ENCODE results near the gene NEK8. TPM values are rescaled to one million over a fixed set of nuclear protein-coding genes. Genes with fewer than 3 reads are reported as not detected.
A peak's percentile ranks its signal among the peaks of the same experiment; 100 is the strongest.

The NEK8 gene
- total and polyA plus RNA-seq, 3 experiments from 2014 or later, result 2.5 to 8.8 (median 8.0) TPM

DNA sequence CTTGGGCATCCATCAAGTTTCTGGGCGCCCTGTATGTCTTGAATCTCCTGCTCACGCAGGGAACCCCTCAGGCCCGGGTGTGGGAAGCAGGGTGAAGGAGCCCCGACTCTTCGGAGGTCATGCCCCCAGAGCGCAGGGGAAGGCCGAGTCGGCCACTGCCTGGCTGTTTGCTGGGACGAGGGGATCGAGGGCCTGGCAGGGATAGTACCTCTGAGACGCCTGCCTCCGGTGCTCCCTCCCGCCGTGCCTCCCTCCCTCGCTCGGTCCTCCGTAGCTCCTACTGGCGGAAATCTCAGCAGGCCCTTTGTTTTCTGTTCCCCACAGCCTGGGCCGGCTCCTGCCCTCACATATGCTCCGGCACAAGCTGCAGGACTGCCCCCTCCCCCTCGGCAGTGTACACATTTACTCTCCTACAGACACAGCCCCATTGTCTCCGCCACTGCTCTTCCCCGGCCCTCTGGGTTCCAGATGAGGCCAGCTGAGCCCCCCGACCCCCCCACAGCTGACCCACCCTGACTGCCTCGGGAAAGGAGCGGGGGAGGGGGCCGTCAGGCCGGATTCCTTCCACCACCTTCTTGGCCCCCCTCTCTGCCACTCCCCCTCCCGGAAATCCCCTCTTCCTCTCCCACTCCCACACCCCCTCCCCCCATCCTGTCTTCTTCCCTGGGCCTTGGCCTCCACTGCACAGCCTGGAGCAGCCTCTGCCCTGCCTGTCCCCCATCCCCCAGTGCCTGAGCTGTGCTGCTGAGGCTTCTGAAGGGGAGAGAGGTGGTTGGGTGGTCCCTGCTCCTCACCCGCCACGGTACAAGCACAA lies 16.6 kb downstream of the NEK8 start:
- Histone ChIP-seq H3K4me1 (ENCODE audit: insufficient read depth, low read length) (peaks cover 33% of the 10 kb centered on the region), H3K36me3 (ENCODE audit: insufficient read depth, low read length) (no peaks in the 10 kb centered on the region)
- peak overlapping the region; percentile 88 to 98 (median 92) for H3K27ac Mint-ChIP-seq

DNA sequence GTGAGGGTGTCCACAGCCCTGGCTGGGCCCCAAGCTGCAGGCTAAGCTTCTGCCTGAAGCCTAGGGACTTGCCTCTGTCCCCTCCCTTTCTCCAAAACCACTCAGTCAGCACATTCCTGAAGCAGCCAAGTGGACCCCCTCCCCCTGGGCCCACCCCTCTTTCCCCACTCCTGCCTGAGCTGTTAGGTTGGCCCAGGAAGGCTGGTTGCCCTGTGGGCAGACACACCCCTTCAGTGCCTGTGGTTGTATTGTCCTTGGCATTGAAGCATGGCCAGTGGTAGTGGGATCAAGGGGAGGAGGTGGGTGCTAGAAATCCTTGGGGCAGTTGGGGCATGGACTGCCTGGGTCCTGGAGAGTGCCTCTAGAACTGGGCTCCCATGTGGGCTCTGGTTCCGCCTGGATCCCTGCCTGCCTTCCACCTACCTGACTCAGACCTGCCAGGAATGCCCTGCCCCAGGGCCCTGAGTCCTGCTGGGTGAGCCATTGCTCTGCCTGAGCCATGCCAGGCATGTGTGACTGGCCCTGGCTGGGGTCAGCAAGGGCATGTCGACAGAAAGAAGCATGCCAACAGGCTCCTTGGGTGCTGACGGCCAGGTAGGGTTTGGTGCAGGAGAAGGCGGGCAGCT lies 17.3 kb downstream of the NEK8 start:
- no peaks in the 10 kb centered on the region for H3K9me3 Mint-ChIP-seq
- H3K4me3 ChIP-seq (ENCODE audit: low read length), result no peak overlapping the region
- CTCF ChIA-PET, result interaction anchor here (1.0 to 17.0 kb wide), 6 partner anchors 18 to 157 kb away, joined by 3 to 579 read pairs (median 4); partner anchors contain the start of genes FAM222B, NEK8, RPL23A and TLCD1
- H3K4me1 ChIP-seq (ENCODE audit: insufficient read depth, low read length), result peaks cover 36% of the 10 kb centered on the region
- H3K36me3 ChIP-seq (ENCODE audit: insufficient read depth, low read length), result no peaks in the 10 kb centered on the region
- H3K27me3 Mint-ChIP-seq, result no peaks in the 10 kb centered on the region
- H3K4me1 Mint-ChIP-seq, result peaks cover 3 to 34% (median 17%) of the 10 kb centered on the region in 3 donors
- peaks cover 0 to 26% (median 0%) of the 10 kb centered on the region in 3 donors for H3K36me3 Mint-ChIP-seq
- DNase-seq, result no peak
- H3K4me3 Mint-ChIP-seq, result peak overlapping the region in 6 of 7 donors; percentile 41 to 92 (median 62)
- no peaks in the 10 kb centered on the region for H3K9me3 ChIP-seq (ENCODE audit: low read length)
- POLR2A ChIA-PET, result interaction anchor here (0.5 to 9.2 kb wide), 2 partner anchors 18 to 110 kb away, joined by 3 to 128 read pairs; partner anchors contain the start of genes NEK8 and TLCD1
- peak overlapping the region in 7 of 8 donors; percentile 64 to 89 (median 83) for H3K27ac Mint-ChIP-seq
- H3K27ac ChIP-seq (ENCODE audit: low read depth, low read length), result peak overlapping the region; percentile 87
- no peaks in the 10 kb centered on the region for H3K27me3 ChIP-seq (ENCODE audit: insufficient read depth, low read length, poor library complexity, severe bottlenecking)

More for the DNA sequence above, 16.6 kb downstream of the NEK8 start:
- Histone ChIP-seq H3K4me3 (ENCODE audit: low read length) (peak overlapping the region; percentile 91), H3K9me3 (ENCODE audit: low read length) (no peaks in the 10 kb centered on the region), H3K27ac (ENCODE audit: low read depth, low read length) (peak overlapping the region; percentile 87), H3K27me3 (ENCODE audit: insufficient read depth, low read length, poor library complexity, severe bottlenecking) (no peaks in the 10 kb centered on the region)
- ChIA-PET POLR2A (interaction anchor here (0.5 to 9.2 kb wide), 3 partner anchors 18 to 111 kb away, joined by 3 to 128 read pairs (median 9); partner anchors contain the start of genes NEK8, RPL23A and TLCD1), CTCF (interaction anchor here (0.6 to 17.0 kb wide), 9 partner anchors 17 to 198 kb away, joined by 3 to 579 read pairs (median 4); partner anchors contain the start of genes FAM222B, NEK8, RPL23A and TLCD1)
- no peaks in the 10 kb centered on the region for H3K9me3 Mint-ChIP-seq
- peak overlapping the region; percentile 86 to 94 (median 89) for H3K4me3 Mint-ChIP-seq
- peak in 1 of 5 donors; percentile 33 for DNase-seq
- H3K4me1 Mint-ChIP-seq, result peaks cover 3 to 33% (median 17%) of the 10 kb centered on the region in 3 donors
- H3K27me3 Mint-ChIP-seq, result no peaks in the 10 kb centered on the region
- peaks cover 0 to 26% (median 0%) of the 10 kb centered on the region in 3 donors for H3K36me3 Mint-ChIP-seq

- peak overlapping the region; percentile 87 for H3K27ac ChIP-seq (ENCODE audit: low read depth, low read length)
- Mint-ChIP-seq H3K4me3 (peak overlapping the region in 5 of 7 donors; percentile 40 to 56 (median 46)), H3K27me3 (no peaks in the 10 kb centered on the region), H3K9me3 (no peaks in the 10 kb centered on the region), H3K27ac (peak overlapping the region; percentile 50 to 88 (median 77)), H3K36me3 (peaks cover 0 to 26% (median 0%) of the 10 kb centered on the region in 3 donors), H3K4me1 (peaks cover 3 to 34% (median 17%) of the 10 kb centered on the region in 3 donors)
- ChIA-PET POLR2A (interaction anchor here (1.3 to 9.2 kb wide), 2 partner anchors 19 to 35 kb away, joined by 3 to 128 read pairs; partner anchors contain the start of genes NEK8, PROCA1 and TLCD1), CTCF (interaction anchor here (1.0 to 17.0 kb wide), 4 partner anchors 17 to 156 kb away, joined by 3 to 579 read pairs (median 6); partner anchors contain the start of genes NEK8, RPL23A and TLCD1)
- H3K27me3 ChIP-seq (ENCODE audit: insufficient read depth, low read length, poor library complexity, severe bottlenecking), result no peaks in the 10 kb centered on the region
- DNase-seq, result no peak
- peaks cover 36% of the 10 kb centered on the region for H3K4me1 ChIP-seq (ENCODE audit: insufficient read depth, low read length)
- no peaks in the 10 kb centered on the region for H3K9me3 ChIP-seq (ENCODE audit: low read length)
- H3K36me3 ChIP-seq (ENCODE audit: insufficient read depth, low read length), result no peaks in the 10 kb centered on the region
- H3K4me3 ChIP-seq (ENCODE audit: low read length), result no peak overlapping the region
These were observed 18.0 kb downstream of the NEK8 start for GRCh38 chr17:28746611-28747050.

DNA sequence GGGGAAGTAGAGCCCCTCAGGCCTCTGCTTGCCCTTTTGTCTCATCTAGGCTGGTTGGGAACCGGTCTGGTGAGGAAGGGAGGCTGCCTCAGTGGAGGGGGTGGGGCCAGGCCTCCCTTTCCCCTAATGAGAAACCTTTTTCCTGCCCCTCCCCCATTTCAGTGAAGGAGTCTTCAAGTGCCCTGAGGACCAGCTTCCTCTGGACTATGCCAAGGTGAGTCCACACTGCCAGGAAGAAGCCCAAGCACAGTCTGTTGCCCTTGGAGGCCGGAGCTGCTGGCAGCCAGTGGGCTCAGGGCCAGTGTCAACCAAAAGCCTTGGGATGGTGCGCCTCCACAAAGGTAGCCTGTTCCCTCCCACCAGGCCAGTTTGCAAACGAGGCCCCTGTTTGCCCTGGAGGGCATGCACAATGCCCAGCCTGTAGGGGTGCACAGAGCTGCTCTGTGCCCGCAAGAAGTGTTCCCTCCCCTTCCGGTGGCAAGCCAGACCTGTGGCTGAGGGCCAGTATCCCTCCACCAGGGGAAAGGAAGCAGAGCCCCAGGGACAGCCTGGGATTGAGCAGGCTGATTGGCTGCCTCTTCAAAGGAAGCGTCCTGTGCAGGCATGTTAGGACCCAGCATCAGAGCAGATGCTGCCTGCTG lies 18.6 kb downstream of the NEK8 start:
- no peaks in the 10 kb centered on the region for H3K36me3 ChIP-seq (ENCODE audit: insufficient read depth, low read length)
- no peak overlapping the region for H3K4me3 ChIP-seq (ENCODE audit: low read length)
- CTCF ChIA-PET, result interaction anchor here (2.2 to 17.0 kb wide), 2 partner anchors 16 to 22 kb away, joined by 7 to 579 read pairs; partner anchors contain the start of genes NEK8, RPL23A and TLCD1
- no peak for DNase-seq
- peaks cover 0 to 26% (median 0%) of the 10 kb centered on the region in 3 donors for H3K36me3 Mint-ChIP-seq
- H3K27ac Mint-ChIP-seq, result peak overlapping the region in 2 of 8 donors; percentile 8 to 58
- no peaks in the 10 kb centered on the region for H3K27me3 ChIP-seq (ENCODE audit: insufficient read depth, low read length, poor library complexity, severe bottlenecking)
- no peak overlapping the region for H3K27ac ChIP-seq (ENCODE audit: low read depth, low read length)
- peaks cover 3 to 34% (median 17%) of the 10 kb centered on the region in 3 donors for H3K4me1 Mint-ChIP-seq
- H3K4me3 Mint-ChIP-seq, result peak overlapping the region in 1 of 7 donors; percentile 22
- POLR2A ChIA-PET, result interaction anchor here (1.3 to 9.2 kb wide), 2 partner anchors 20 to 35 kb away, joined by 3 to 128 read pairs; partner anchors contain the start of genes NEK8, PROCA1 and TLCD1
- H3K9me3 ChIP-seq (ENCODE audit: low read length), result no peaks in the 10 kb centered on the region
- no peaks in the 10 kb centered on the region for H3K9me3 Mint-ChIP-seq
- peaks cover 36% of the 10 kb centered on the region for H3K4me1 ChIP-seq (ENCODE audit: insufficient read depth, low read length)
- H3K27me3 Mint-ChIP-seq, result no peaks in the 10 kb centered on the region

DNA sequence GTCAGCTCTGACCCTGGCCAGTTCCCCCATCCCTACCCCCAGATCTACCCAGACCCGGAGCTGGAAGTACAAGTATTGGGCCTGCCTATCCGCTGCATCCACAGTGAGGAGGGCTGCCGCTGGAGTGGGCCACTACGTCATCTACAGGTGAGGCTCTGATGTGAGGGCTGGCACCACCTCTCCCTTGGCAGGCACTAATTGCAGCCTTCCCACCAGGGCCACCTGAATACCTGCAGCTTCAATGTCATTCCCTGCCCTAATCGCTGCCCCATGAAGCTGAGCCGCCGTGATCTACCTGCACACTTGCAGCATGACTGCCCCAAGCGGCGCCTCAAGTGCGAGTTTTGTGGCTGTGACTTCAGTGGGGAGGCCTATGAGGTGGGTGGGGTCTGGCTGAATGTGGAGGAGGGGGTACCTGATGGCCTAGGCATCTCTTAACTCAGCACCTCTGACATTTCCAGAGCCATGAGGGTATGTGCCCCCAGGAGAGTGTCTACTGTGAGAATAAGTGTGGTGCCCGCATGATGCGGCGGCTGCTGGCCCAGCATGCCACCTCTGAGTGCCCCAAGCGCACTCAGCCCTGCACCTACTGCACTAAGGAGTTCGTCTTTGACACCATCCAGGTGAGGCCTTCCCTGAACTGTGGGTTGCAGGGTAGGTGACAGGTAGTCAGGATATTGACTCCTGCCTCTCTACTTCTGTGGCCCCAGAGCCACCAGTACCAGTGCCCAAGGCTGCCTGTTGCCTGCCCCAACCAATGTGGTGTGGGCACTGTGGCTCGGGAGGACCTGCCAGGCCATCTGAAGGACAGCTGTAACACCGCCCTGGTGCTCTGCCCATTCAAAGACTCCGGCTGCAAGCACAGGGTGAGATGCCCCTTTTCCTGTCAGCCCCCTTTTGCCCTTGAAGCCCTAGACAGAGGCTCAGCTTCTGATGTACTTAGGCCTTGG lies 19.5 kb downstream of the NEK8 start:
- DNase-seq, result no peak
- peaks cover 0 to 26% (median 0%) of the 10 kb centered on the region in 3 donors for H3K36me3 Mint-ChIP-seq
- no peaks in the 10 kb centered on the region for H3K9me3 Mint-ChIP-seq
- H3K4me1 Mint-ChIP-seq, result peaks cover 3 to 33% (median 17%) of the 10 kb centered on the region in 3 donors
- Histone ChIP-seq H3K27ac (ENCODE audit: low read depth, low read length) (no peak overlapping the region), H3K36me3 (ENCODE audit: insufficient read depth, low read length) (no peaks in the 10 kb centered on the region), H3K4me3 (ENCODE audit: low read length) (no peak overlapping the region), H3K9me3 (ENCODE audit: low read length) (no peaks in the 10 kb centered on the region), H3K4me1 (ENCODE audit: insufficient read depth, low read length) (peaks cover 35% of the 10 kb centered on the region), H3K27me3 (ENCODE audit: insufficient read depth, low read length, poor library complexity, severe bottlenecking) (no peaks in the 10 kb centered on the region)
- ChIA-PET POLR2A (interaction anchor here (9.2 kb wide), 1 partner anchor 20 kb away, joined by 128 read pairs; the partner anchor contains the start of genes NEK8 and TLCD1), CTCF (interaction anchor here (1.0 to 17.0 kb wide), 3 partner anchors 16 to 86 kb away, joined by 3 to 579 read pairs (median 49); partner anchors contain the start of genes NEK8, RPL23A, SDF2 and SUPT6H)
- peak overlapping the region in 5 of 8 donors; percentile 5 to 76 (median 31) for H3K27ac Mint-ChIP-seq
- no peaks in the 10 kb centered on the region for H3K27me3 Mint-ChIP-seq
- H3K4me3 Mint-ChIP-seq, result no peak overlapping the region

GRCh38 chr17:28748852-28749515 lies 20.4 kb downstream of the NEK8 start:
- peaks cover 3 to 31% (median 17%) of the 10 kb centered on the region in 3 donors for H3K4me1 Mint-ChIP-seq
- Histone ChIP-seq H3K4me3 (ENCODE audit: low read length) (no peak overlapping the region), H3K27me3 (ENCODE audit: insufficient read depth, low read length, poor library complexity, severe bottlenecking) (no peaks in the 10 kb centered on the region), H3K9me3 (ENCODE audit: low read length) (no peaks in the 10 kb centered on the region), H3K27ac (ENCODE audit: low read depth, low read length) (no peak overlapping the region), H3K36me3 (ENCODE audit: insufficient read depth, low read length) (no peaks in the 10 kb centered on the region), H3K4me1 (ENCODE audit: insufficient read depth, low read length) (peaks cover 30% of the 10 kb centered on the region)
- H3K9me3 Mint-ChIP-seq, result no peaks in the 10 kb centered on the region
- no peak overlapping the region for H3K4me3 Mint-ChIP-seq
- ChIA-PET CTCF (interaction anchor here (1.0 to 17.0 kb wide), 9 partner anchors 8 to 368 kb away, joined by 3 to 579 read pairs (median 6); partner anchors contain the start of genes NEK8, RPL23A, SDF2 and SUPT6H), POLR2A (interaction anchor here (1.0 to 9.2 kb wide), 3 partner anchors 21 to 130 kb away, joined by 3 to 128 read pairs (median 6); partner anchors contain the start of genes NEK8, RPL23A and TLCD1)
- H3K27ac Mint-ChIP-seq, result peak overlapping the region in 3 of 8 donors; percentile 27 to 72 (median 36)
- H3K36me3 Mint-ChIP-seq, result peaks cover 0 to 26% (median 0%) of the 10 kb centered on the region in 3 donors
- no peaks in the 10 kb centered on the region for H3K27me3 Mint-ChIP-seq
- no peak for DNase-seq

Measured in CD8-positive, alpha-beta memory T cell (primary cell).